ENCODE results near the gene EPS15.
A peak's percentile ranks its signal among the peaks of the same experiment; 100 is the strongest.
"Not testable (repeated sequence)": the region's sequence is repeated elsewhere in the genome, so short reads cannot be mapped to it uniquely, and the experiment has no call there.

EPS15 gene

GRCh38 chr1:51514733-51515132, 4.3 kb downstream of the EPS15 start:
- FAIRE-seq = peak; percentile 62

DNA sequence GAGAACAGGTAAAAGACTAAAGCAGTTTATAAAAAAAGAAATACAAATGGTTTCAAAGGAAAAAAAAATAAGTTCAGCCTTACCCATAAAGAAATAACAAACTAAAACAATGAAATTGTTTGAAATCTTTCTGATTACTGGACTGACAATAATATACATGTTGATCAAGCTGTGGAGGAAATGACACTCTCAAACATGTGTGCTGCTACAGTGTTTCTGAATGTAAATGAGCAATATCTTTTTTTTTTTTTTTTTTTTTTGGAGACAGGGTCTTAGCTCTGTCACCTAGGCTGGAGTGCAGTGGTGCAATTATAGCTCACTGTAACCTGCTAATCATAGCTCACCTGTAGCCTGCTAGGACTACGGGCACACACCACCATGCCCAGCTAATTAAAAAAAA, 6.5 kb downstream of the EPS15 start:
- no peak for FAIRE-seq

DNA sequence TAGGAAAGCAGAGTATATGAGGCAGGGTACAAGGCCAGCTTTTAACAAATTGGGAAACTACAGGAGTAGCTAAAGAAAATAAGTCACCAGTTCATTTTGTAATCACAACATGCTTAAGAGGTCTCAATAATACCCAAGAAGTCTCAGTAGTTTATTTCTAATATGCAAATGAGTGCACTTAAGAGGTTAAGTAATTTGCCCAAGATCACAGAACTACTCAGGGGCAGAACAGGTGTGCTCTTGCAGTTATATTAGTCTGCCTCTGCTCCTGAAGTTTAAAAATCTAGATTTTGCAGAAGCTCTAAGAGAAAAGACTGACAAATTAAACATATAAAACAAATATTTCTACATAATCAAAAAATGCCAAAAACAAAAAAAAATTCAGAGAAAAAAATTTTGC, 6.9 kb downstream of the EPS15 start:
- no peak for FAIRE-seq

DNA sequence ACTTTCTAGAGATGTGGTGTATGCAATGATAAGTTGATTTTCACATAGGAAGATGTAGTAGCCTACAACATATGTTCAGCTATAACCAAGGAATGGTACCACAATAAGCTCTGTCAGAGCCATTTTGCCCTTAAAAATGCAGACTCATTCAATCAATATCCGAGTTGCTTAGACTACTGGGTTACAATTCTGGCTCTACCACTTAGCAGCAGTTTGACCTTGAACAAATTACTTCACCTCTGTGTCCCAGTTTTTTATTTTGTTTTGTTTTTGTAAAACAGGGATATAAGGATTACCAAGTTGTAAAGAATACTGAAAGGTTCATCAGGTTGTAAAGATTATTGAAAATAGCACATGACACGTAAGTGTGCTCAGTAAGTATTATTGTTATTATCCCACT, 9.3 kb downstream of the EPS15 start:
- no peak for FAIRE-seq

DNA sequence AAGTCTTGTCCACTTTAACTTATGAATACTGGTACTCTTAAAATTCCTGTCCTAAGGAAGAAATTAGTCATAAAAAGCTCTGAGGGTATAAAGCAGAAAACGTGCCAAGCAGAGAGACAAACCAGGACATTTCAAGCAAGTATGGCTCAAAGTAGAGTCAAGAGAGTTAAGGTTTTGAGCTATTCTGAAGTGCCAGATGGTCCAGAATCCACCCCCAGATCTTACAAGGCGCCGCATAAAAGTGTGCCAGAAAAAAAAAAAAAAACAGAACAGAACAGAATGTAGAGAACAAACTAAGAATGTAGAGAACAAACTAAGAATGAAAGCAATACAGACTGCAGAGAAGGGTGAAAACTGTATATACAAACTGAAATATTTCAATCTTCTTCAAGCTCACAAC, 12.5 kb downstream of the EPS15 start:
- no peak for FAIRE-seq

GRCh38 chr1:51504806-51505525, 14.1 kb downstream of the EPS15 start:
- FAIRE-seq = no peak

- FAIRE-seq = not testable (repeated sequence)
Measured at GRCh38 chr1:51501218-51501630, 17.8 kb downstream of the EPS15 start.

DNA sequence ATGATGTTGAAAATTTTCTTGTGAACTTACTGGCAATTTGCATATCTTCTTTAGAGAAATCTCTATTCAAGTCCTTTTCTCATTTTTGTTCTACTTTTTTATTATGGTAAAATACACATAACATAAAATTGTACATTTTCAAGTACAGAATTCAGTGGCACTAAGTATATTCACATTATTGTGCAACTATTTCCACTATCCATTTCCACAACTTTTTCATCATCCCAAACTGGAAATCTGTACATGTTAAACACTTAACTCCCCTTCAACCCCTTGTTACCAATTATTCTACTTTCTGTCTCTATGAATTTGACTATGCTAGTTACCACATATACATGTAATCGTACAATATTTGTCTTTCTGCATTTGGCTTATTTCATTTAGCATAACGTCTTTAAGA, 19.4 kb downstream of the EPS15 start:
- FAIRE-seq = no peak

DNA sequence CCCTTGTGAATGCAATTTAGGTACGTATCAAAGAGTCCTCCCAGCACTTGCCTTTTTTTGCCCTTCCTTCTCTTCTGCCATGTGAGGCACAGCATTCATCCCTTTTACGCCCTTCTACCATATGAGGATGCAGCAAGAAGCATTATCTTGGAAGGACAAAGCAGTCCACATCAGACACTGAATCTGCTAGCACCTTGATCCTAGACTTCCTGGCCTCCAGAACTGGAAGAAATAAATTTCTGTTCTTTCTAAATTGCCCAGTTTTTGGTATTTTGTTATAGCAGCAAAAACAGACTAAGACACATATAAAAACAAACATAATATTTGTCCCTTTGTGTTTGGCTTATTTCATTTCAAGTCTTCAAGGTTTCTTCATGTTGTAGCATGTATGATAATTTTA, 20.1 kb downstream of the EPS15 start:
- no peak for FAIRE-seq

DNA sequence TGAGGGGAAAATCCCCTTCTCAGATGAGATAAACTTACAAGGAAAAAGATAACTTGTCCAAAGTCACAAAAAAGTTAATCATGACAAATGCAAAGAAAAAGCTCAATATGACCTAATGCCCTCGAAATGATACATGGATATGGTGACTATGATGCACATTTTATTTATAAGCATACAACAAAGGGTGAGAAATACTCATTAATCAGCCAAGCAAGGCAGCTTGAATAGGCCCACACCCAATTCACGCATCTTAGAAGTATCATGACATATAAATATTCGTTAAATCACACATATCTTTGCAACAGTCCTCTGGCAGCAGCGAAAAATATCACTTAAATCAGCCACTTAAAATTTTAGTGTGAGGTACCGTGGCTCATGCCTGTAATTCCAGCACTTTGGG, 21.7 kb downstream of the EPS15 start:
- no peak for FAIRE-seq

GRCh38 chr1:51494138-51494830, 24.8 kb downstream of the EPS15 start:
- FAIRE-seq = no peak

DNA sequence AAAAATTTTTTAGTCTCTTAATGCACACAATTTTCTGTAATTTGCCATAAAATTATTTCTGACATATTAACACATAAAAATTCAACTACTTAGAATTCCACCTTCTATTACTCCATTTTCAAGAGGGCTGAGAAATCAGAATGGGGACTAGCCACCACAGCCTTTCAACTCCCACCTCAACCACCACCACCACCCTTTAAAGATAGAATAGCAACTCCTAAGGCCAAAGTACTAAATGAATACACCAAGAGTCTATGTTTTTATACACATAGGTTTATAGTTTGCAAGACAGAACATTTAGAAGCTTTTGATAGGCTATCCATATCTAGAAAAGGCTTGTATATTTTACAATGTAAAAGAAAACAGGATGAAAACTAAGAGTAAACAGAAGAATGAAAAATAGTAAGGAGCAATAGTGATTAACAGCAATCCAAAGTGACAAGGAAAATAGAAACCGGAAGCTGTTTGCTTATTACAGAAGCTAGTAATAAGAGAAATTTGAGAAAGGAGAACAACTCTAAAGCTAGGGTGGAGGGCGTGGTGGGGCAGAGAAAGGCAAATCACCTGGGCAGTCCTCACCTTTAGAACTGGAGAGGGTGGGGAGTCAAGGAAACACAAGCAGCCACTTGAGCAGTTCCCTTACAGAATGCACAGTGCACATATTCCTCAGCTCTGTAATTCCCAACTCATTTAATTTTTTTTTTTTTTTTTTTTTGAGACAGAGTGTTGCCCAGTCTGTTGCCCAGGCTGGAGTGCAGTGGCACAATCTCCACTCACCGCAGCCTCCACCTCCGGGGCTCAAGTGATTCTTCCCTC, 27.7 kb downstream of the EPS15 start:
- no peak for FAIRE-seq

DNA sequence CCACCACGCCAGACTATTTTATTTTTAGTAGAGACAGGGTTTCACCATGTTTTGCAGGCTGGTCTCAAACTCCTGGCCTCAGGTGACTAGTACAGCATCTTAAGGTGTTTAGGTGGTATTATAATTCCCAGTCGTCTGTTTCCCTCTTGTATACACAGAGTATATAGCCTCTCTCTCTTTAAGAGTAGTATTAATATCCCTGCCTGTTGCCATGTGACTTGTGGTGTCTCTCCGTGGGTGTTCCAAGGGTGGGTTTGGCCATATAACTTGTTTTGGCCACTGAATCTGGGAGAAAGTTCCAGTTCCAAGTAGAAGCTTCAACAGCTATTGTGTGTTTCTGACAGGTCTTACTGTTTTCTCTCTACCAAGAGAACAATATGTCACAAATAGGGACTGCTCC, 29.6 kb downstream of the EPS15 start:
- no peak for FAIRE-seq

DNA sequence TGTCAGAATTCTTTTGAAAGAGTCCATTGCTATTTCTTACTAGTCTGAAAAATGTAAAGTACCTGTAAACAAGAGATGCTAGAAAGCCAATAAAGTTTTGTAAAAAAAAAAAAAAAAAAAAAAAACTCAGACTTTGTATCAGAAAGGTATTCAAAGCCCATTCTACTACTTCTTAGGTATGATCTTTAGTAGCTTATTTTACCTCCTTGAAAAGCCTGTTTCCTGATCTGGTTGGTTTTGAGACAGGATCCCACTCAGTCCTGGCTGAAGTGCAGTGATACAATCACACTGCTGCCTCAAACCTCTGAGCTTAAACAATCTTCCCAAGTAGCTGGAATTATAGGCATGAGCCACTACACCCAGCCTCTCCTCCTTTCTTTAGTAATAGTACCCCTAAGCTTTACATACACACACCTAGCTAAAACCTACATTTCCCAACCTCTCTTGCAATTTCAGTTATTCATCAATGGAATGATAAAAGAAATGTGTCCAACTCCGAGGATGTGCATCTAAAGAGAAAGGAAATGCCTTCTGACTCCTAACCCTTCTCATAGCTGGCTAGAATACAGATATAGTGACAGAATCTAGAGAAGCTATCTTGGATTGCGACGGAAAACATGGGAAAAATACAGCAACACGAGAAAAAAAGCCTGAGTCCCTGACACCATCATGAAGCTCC, 30.6 kb downstream of the EPS15 start:
- no peak for FAIRE-seq

- no peak for FAIRE-seq
Measured at GRCh38 chr1:51487628-51488027, 31.4 kb downstream of the EPS15 start.

DNA sequence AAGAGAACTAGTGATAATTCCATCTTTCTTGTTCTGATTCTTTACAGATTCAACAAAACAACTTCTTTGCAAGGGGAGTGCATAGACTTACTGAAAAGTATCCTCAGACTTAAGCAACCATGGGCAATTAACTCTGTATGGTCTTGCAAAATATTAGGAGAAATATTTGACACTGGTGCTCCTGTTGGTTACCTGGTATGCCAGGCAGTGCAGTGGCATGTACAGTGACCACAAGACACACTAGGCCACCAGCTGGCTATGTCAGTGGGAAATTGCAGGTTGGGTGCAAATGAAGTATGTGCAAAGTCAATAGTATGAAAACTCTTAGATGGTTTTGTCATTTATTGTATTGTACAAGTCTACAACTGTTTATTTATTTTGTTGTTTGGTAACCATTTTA, 34.5 kb downstream of the EPS15 start:
- FAIRE-seq = no peak

GRCh38 chr1:51482881-51483280, 36.2 kb downstream of the EPS15 start:
- no peak for FAIRE-seq

GRCh38 chr1:51474832-51475620, 44.0 kb downstream of the EPS15 start:
- FAIRE-seq = not testable (repeated sequence)

DNA sequence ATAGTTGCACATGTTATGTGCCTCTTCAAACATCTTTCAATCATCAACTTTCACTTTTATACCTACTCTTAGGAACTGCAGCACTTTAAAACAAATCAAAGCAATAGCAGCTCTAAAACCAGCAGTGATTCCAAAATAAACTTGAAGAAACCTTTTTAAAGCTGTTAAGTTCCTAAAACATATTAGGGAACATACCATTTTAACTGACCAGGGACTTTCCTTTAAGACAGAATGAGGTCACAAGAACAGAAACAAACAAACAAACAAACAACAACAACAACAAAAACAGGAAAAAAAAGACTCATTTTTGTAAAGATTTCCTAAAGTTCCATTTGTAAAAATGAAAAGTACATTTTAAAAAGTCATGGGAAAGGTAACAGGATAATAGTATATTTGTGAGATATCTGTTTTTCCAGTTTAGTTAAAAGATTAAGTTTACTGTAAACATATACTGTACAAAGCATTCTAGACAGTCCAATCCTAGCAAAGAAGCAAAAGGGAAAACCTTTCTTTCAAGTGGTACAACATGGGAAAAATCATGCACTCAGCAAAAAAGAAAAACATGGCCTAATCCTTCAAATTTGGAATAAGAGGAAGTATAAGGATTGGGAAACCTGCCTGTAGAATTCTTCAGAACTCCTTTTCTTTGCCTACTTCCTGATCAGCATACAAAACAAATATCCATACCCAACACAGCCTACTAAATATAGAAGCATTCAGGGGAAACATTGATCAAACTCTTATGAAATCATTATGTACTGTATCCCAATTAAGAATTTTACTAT, 45.5 kb downstream of the EPS15 start:
- no peak for FAIRE-seq

- FAIRE-seq = no peak
Measured at GRCh38 chr1:51472359-51472758, 46.7 kb downstream of the EPS15 start.

- no peak for FAIRE-seq
Measured at GRCh38 chr1:51469518-51469917, 49.5 kb downstream of the EPS15 start.

DNA sequence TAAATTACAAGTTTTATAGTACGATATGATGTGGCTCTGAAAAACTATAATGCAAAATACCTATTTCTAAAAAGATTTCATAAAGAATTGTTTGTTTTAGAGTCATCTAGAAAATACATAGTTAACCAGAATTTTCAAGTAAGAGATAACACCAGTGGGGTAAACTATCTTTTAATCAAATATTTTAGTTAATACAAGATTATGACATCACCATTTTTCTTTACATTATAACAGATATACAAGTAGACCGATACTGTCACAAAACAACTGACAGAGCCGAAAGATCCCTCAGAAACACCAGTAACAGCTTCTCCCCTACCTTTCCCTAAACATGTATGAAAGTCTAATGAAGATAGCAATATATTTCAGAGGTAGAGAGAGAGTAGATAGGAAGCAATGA, 54.2 kb downstream of the EPS15 start:
- FAIRE-seq = no peak

Data from A204.1 (cell line).